SJSA1 (cell line): ENCODE data around the gene ANKH. TPM values are rescaled to one million over a fixed set of nuclear protein-coding genes. Genes with fewer than 3 reads are reported as not detected.
"Not testable (repeated sequence)": the region's sequence is repeated elsewhere in the genome, so short reads cannot be mapped to it uniquely, and the experiment has no call there.

Experiments
- DNase-seq, 2 experiments: peaks; one replicate each; pipeline ENCODE4 v3.0.0-alpha.2; 2015 to 2020; ENCODE audit warnings: low spot score in 2 of 2, low read depth in 1 of 2
- H3K27ac ChIP-seq: fragments of 250-450 bp; sonication (Bioruptor Pico); 2 replicates; pipeline ENCODE4 v1.5.1; 2020; ENCODE audit warnings: mild to moderate bottlenecking, moderate library complexity
- H3K27me3 ChIP-seq: fragments of 250-450 bp; sonication (Bioruptor Pico); replicated peaks from 2 replicates; pipeline ENCODE4 v1.5.1; 2020; ENCODE audit warnings: mild to moderate bottlenecking, moderate library complexity
- H3K36me3 ChIP-seq: fragments of 250-450 bp; sonication (Bioruptor Pico); 2 replicates; pipeline ENCODE4 v1.5.1; 2020; ENCODE audit warnings: mild to moderate bottlenecking
- H3K4me1 ChIP-seq: fragments of 250-450 bp; sonication (Bioruptor Pico); replicated peaks from 2 replicates; pipeline ENCODE4 v1.6.1; 2021; ENCODE audit warnings: mild to moderate bottlenecking
- H3K4me3 ChIP-seq: fragments of 250-450 bp; sonication (Bioruptor Pico); 2 replicates; pipeline ENCODE4 v1.5.1; 2020; ENCODE audit warnings: mild to moderate bottlenecking
- H3K9me3 ChIP-seq: fragments of 250-450 bp; sonication (Bioruptor Pico); replicated peaks from 2 replicates; pipeline ENCODE4 v1.5.1; 2020; ENCODE audit warnings: mild to moderate bottlenecking
- total RNA-seq: library from RNA; depleted of rRNA; stranded (reverse); fragments of >200 nt; shearing (Covaris generic); gene quantifications from 2 replicates; pipeline ENCODE4 v1.2.3, GENCODE V29; 2014

The ANKH gene
- total RNA-seq, 1 experiment from 2014 or later = 13.8 TPM

GRCh38 chr5:14840624-14841023 is 31.0 kb downstream of the ANKH start:
- H3K36me3 ChIP-seq = no peaks in the 10 kb centered on the region
- no peak for DNase-seq
- no peak overlapping the region for H3K4me3 ChIP-seq
- no peaks in the 10 kb centered on the region for H3K4me1 ChIP-seq
- H3K27me3 ChIP-seq = no peaks in the 10 kb centered on the region
- H3K9me3 ChIP-seq = no peaks in the 10 kb centered on the region; the same call in 1 of the 2 replicates
- H3K27ac ChIP-seq = no peak overlapping the region

DNA sequence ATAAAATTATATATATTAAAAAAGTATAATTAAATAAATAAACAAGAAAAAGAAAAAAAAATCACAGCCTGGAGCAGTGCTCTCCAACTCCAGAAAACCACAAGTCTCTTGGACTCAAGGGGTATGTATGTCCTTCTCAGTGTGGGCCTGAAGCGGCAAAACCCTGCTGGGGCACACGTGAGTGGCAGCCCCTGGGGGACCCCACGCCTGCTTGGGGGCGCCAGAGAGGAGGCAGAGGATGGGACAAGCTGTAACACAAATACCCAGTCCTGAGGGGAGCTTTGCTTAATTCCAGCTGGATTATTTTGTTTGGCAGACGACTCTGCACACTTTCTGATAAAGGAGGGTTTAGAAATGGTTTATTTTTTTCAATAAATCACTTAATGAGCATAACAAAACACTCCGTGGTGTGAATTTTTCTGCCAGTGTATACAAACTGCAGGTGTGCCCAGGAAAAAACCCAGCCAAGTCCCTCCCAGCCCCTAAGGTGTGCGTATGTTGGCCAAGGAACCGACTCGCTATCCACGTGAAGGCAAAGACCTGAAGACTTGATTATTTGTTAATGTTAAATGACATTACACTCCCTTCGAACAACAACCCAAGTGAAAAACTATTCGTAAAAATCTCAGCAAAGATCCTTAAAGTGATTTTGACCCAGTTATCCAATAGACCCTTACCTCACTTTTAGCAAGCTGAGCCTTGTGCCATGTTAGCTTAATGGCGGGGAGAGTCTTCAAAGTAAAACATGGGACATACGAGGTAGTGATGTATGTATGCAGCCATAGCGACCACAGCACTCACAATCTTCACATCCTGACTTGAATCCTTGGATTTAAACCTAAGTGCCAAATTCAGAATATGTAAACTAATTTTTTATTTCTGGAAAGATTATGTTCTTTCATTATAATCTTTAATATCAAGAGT is 32.9 kb downstream of the ANKH start:
- no peak for DNase-seq
- Histone ChIP-seq H3K27me3 (no peaks in the 10 kb centered on the region), H3K36me3 (no peaks in the 10 kb centered on the region), H3K27ac (no peak overlapping the region), H3K4me3 (no peak overlapping the region), H3K4me1 (no peaks in the 10 kb centered on the region), H3K9me3 (no peaks in the 10 kb centered on the region; the same call in 1 of the 2 replicates)

DNA sequence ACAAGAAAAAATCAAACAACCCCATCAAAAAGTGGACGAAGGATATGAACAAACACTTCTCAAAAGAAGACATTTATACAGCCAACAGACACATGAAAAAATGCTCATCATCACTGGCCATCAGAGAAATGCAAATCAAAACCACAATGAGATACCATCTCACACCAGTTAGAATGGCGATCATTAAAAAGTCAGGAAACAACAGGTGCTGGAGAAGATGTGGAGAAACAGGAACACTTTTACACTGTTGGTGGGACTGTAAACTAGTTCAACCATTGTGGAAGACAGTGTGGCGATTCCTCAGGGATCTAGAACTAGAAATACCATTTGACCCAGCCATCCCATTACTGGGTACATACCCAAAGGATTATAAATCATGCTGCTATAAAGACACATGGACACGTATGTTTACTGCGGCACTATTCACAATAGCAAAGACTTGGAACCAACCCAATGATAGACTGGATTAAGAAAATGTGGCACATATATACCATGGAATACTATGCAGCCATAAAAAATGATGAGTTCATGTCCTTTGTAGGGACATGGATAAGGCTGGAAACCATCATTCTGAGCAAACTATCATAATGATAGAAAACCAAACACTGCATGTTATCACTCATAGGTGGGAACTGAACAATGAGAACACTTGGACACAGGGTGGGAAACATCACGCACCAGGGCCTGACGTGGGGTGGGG is 34.0 kb downstream of the ANKH start:
- not testable (repeated sequence) for H3K9me3 ChIP-seq, H3K4me3 ChIP-seq, DNase-seq, H3K36me3 ChIP-seq, H3K4me1 ChIP-seq, H3K27ac ChIP-seq, H3K27me3 ChIP-seq

DNA sequence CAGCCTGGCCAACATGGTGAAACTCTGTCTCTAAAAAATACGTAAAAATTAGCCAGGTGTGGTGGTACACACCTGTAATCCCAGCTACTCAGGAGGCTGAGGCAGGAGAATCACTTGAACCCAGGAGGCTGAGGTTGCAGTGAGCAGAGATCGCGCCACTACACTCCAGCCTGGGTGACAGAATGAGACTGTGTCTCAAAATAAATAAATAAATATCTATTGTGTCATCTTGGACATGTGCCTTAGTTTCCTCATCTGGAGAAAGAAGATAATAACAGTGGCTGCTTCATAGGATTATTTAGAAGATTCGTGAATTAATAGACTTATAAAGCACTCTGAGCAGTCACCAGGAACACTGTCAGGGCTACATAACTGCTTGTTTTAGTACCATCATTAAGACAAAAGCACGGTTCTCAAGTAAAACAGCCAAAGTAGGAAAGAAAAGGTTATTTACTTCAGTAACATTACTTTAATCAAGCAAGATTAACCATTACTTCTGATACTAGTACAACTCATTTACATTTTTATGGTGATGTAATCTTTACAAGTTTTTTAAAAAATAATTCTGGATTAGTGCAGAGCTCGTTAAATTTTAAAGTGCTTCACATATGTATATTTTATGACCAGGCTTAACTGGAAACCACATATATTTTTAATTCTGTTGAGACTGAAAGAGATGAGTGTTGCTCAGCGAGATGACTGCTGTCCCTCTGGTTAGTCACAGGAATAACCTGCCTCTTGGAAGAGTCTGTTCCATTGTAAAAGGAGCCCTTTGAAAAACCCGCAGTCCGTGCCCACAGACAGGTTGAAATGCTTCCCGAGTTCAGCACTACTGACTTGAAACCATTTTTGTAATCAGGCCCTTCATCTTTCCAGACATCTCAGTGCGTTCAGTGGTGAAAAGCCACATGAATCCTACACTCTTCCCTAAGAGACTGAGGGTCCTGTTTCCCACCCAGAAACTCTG is 36.7 kb downstream of the ANKH start:
- H3K9me3 ChIP-seq = no peaks in the 10 kb centered on the region; the same call in 1 of the 2 replicates
- no peak overlapping the region for H3K27ac ChIP-seq
- H3K4me3 ChIP-seq = no peak overlapping the region
- H3K27me3 ChIP-seq = no peaks in the 10 kb centered on the region
- DNase-seq = no peak
- no peaks in the 10 kb centered on the region for H3K4me1 ChIP-seq
- no peaks in the 10 kb centered on the region for H3K36me3 ChIP-seq

GRCh38 chr5:14834062-14834461 is 37.5 kb downstream of the ANKH start:
- H3K36me3 ChIP-seq = no peaks in the 10 kb centered on the region

DNA sequence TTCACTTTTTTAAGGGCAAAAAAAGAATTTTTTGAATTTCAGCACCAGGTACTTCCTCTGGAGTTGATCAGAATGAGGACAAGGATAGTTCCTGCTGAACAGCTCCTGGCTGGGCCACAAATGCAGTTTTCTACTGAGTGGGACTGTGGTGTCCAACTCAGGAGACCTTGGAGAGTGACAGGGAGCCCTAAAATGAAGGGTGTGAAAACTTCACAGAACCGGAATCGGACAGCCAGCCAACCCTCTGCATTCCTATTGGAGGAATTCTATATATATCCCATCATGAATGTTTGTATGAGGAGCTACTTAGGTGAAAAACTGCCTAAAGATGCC is 40.6 kb downstream of the ANKH start:
- DNase-seq = no peak
- Histone ChIP-seq H3K36me3 (no peaks in the 10 kb centered on the region), H3K4me3 (no peak overlapping the region), H3K27me3 (no peaks in the 10 kb centered on the region), H3K27ac (no peak overlapping the region), H3K9me3 (no peaks in the 10 kb centered on the region; the same call in 1 of the 2 replicates), H3K4me1 (no peaks in the 10 kb centered on the region)

More at GRCh38 chr5:14834062-14834461, 37.5 kb downstream of the ANKH start:
- no peak overlapping the region for H3K4me3 ChIP-seq
- H3K27me3 ChIP-seq = no peaks in the 10 kb centered on the region
- no peak for DNase-seq
- H3K4me1 ChIP-seq = no peaks in the 10 kb centered on the region
- no peaks in the 10 kb centered on the region; the same call in 1 of the 2 replicates for H3K9me3 ChIP-seq
- H3K27ac ChIP-seq = no peak overlapping the region

GRCh38 chr5:14830210-14831005 is 41.2 kb downstream of the ANKH start:
- H3K27ac ChIP-seq = no peak overlapping the region
- no peak overlapping the region for H3K4me3 ChIP-seq
- H3K9me3 ChIP-seq = no peaks in the 10 kb centered on the region; the same call in 1 of the 2 replicates
- H3K27me3 ChIP-seq = no peaks in the 10 kb centered on the region
- H3K4me1 ChIP-seq = no peaks in the 10 kb centered on the region
- H3K36me3 ChIP-seq = no peaks in the 10 kb centered on the region
- DNase-seq = no peak

- Histone ChIP-seq H3K4me3 (no peak overlapping the region), H3K27ac (no peak overlapping the region), H3K36me3 (no peaks in the 10 kb centered on the region), H3K27me3 (no peaks in the 10 kb centered on the region), H3K4me1 (no peaks in the 10 kb centered on the region), H3K9me3 (no peaks in the 10 kb centered on the region; the same call in 1 of the 2 replicates)
- no peak for DNase-seq
Measured at GRCh38 chr5:14829396-14829795, 42.2 kb downstream of the ANKH start.

GRCh38 chr5:14826714-14827113 is 44.9 kb downstream of the ANKH start:
- H3K27ac ChIP-seq = no peak overlapping the region
- no peaks in the 10 kb centered on the region for H3K36me3 ChIP-seq
- H3K27me3 ChIP-seq = no peaks in the 10 kb centered on the region
- H3K9me3 ChIP-seq = no peaks in the 10 kb centered on the region
- DNase-seq = no peak
- peaks cover 9% of the 10 kb centered on the region for H3K4me1 ChIP-seq
- no peak overlapping the region for H3K4me3 ChIP-seq

- H3K9me3 ChIP-seq = no peaks in the 10 kb centered on the region
- no peak overlapping the region for H3K27ac ChIP-seq
- H3K27me3 ChIP-seq = no peaks in the 10 kb centered on the region
- no peaks in the 10 kb centered on the region for H3K36me3 ChIP-seq
- DNase-seq = no peak
- peaks cover 15% of the 10 kb centered on the region for H3K4me1 ChIP-seq
- no peak overlapping the region for H3K4me3 ChIP-seq
Measured at GRCh38 chr5:14825977-14826376, 45.6 kb downstream of the ANKH start.

- H3K4me1 ChIP-seq = peaks cover 19% of the 10 kb centered on the region
- H3K27ac ChIP-seq = no peak overlapping the region
- no peak for DNase-seq
- H3K36me3 ChIP-seq = no peaks in the 10 kb centered on the region
- no peak overlapping the region for H3K4me3 ChIP-seq
- no peaks in the 10 kb centered on the region for H3K9me3 ChIP-seq
- no peaks in the 10 kb centered on the region for H3K27me3 ChIP-seq
Measured at GRCh38 chr5:14824499-14824898, 47.1 kb downstream of the ANKH start.

GRCh38 chr5:14821100-14821845 is 50.3 kb downstream of the ANKH start:
- H3K36me3 ChIP-seq = no peaks in the 10 kb centered on the region
- H3K4me3 ChIP-seq = no peak overlapping the region
- DNase-seq = no peak
- peaks cover 29% of the 10 kb centered on the region for H3K4me1 ChIP-seq
- H3K27me3 ChIP-seq = no peaks in the 10 kb centered on the region
- no peaks in the 10 kb centered on the region for H3K9me3 ChIP-seq
- no peak overlapping the region for H3K27ac ChIP-seq
